ENCODE data around the gene RRP12. TPM values are rescaled to one million over a fixed set of nuclear protein-coding genes. Genes with fewer than 3 reads are reported as not detected.

RRP12 gene
- total RNA-seq, 6 donors from 2014 or later = 20.4 to 38.2 (median 28.9) TPM

DNA sequence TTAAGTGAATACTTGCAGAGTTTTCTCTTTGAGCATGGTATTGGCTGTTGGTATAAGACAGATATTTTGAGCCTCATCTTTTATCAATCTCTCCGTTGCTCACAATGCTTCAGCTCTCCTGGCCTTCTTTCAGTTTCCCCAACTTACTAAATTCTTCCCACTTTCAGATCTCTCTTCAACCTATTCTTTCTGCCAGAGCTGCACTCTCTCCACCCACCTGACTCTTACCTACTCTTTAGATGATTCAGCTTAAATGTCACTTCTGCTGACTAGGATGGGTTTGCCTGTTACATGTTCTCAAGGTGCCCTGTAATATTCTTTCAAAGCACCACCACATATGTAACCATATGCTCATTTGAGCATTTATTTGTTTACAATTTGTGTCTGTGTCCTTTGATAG, 43.1 kb upstream of the RRP12 start:
- no peak overlapping the region for H3K27ac ChIP-seq
- peaks cover 29 to 44% (median 35%) of the 10 kb centered on the region in 4 donors for H3K4me1 ChIP-seq
- TF ChIP-seq EP300 (IDR thresholded peaks at IDR 0.05) (no peak), POLR2AphosphoS5 (IDR thresholded peaks at IDR 0.05) (no peak), CTCF (IDR thresholded peaks at IDR 0.05) (no peak), POLR2A (IDR thresholded peaks at IDR 0.05) (no peak)
- no peak overlapping the region for H3K4me3 ChIP-seq
- peaks cover 12 to 32% (median 22%) of the 10 kb centered on the region in 4 donors for H3K36me3 ChIP-seq
- H3K9me3 ChIP-seq = no peaks in the 10 kb centered on the region
- ATAC-seq (ENCODE audit: low FRiP score in 2 of 2) (no peak), DNase-seq (no peak)
- no peaks in the 10 kb centered on the region for H3K27me3 ChIP-seq
- 82 to 94% methylated on average over 1 of the region's 1 CpG for WGBS, 2 donors

DNA sequence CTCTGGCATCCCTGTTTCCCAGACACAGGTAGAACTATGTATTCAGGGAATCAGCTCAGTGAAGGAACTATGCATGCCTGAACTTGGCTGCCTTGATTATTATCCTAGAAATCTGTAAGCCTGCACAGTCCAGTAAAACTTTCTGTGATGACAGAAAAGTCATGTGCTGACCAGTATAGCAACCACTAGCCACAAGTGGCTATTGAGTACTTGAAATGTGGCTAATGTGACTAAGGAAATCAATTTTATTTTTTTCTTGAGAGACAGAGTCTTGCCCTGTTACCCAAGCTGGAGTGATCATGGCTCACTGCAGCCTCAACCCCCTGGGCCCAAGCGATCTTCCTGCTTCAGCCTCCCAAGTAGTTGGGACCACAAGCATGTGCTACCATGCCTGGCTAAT, 41.1 kb upstream of the RRP12 start:
- TF ChIP-seq CTCF (IDR thresholded peaks at IDR 0.05) (no peak), POLR2AphosphoS5 (IDR thresholded peaks at IDR 0.05) (no peak), POLR2A (IDR thresholded peaks at IDR 0.05) (no peak)
- Histone ChIP-seq H3K27ac (no peak overlapping the region), H3K27me3 (no peaks in the 10 kb centered on the region), H3K9me3 (no peaks in the 10 kb centered on the region), H3K36me3 (peaks cover 15 to 51% (median 38%) of the 10 kb centered on the region in 4 donors), H3K4me1 (peaks cover 16 to 25% (median 20%) of the 10 kb centered on the region in 4 donors), H3K4me3 (no peak overlapping the region)
- DNase-seq = no peak
- no peak for ATAC-seq (ENCODE audit: low FRiP score in 2 of 2)
- WGBS, 2 donors = 88 to 100% methylated on average over 1 of the region's 1 CpG

GRCh38 chr10:97435211-97435610, 34.1 kb upstream of the RRP12 start:
- ATAC-seq (ENCODE audit: low FRiP score in 2 of 2) = no peak
- H3K4me1 ChIP-seq = no peaks in the 10 kb centered on the region
- TF ChIP-seq CTCF (IDR thresholded peaks at IDR 0.05) (no peak), POLR2AphosphoS5 (IDR thresholded peaks at IDR 0.05) (no peak), EP300 (IDR thresholded peaks at IDR 0.05) (no peak), POLR2A (IDR thresholded peaks at IDR 0.05) (no peak)
- 90 to 91% methylated on average over 6 of the region's 6 CpGs for WGBS, 2 donors
- H3K4me3 ChIP-seq = no peak overlapping the region
- no peaks in the 10 kb centered on the region for H3K9me3 ChIP-seq
- peaks cover 27 to 91% (median 70%) of the 10 kb centered on the region in 4 donors for H3K36me3 ChIP-seq
- DNase-seq = no peak
- no peak overlapping the region for H3K27ac ChIP-seq
- no peaks in the 10 kb centered on the region for H3K27me3 ChIP-seq

- H3K36me3 ChIP-seq = peaks cover 27 to 91% (median 66%) of the 10 kb centered on the region in 4 donors
- H3K9me3 ChIP-seq = no peaks in the 10 kb centered on the region
- no peak overlapping the region for H3K4me3 ChIP-seq
- no peaks in the 10 kb centered on the region for H3K4me1 ChIP-seq
- ATAC-seq (ENCODE audit: low FRiP score in 2 of 2) (no peak), DNase-seq (no peak)
- no peaks in the 10 kb centered on the region for H3K27me3 ChIP-seq
- TF ChIP-seq POLR2AphosphoS5 (IDR thresholded peaks at IDR 0.05) = no peak
- TF ChIP-seq POLR2A (IDR thresholded peaks at IDR 0.05) = no peak
- no peak for TF ChIP-seq CTCF (IDR thresholded peaks at IDR 0.05)
- TF ChIP-seq EP300 (IDR thresholded peaks at IDR 0.05) = no peak
- WGBS, 2 donors = 84 to 95% methylated on average over 1 of the region's 1 CpG
- no peak overlapping the region for H3K27ac ChIP-seq
Observed at GRCh38 chr10:97434557-97434956, 33.4 kb upstream of the RRP12 start.

DNA sequence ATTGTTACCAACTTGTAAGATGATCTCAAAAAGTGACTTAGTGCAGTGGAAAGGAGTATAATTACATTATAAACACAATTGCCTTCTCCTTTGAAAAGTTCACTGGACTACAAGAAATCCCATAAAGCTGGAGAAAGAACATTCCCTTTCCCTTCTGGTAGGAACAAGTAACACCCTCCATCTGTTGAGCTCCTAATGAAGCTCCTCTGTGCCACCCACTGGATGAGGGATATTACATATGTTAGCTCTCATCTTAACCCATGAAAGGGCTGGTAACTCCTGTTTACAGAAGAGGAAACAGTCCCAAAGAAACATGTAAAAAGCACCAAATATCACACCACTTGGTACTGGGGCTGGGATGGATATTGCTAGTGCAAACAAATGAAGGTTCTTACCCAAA, 32.9 kb upstream of the RRP12 start:
- Histone ChIP-seq H3K4me1 (peaks cover 0 to 3% (median 0%) of the 10 kb centered on the region in 4 donors), H3K27ac (no peak overlapping the region), H3K4me3 (no peak overlapping the region), H3K27me3 (no peaks in the 10 kb centered on the region), H3K9me3 (no peaks in the 10 kb centered on the region), H3K36me3 (peaks cover 25 to 91% (median 63%) of the 10 kb centered on the region in 4 donors)
- no peak for TF ChIP-seq POLR2A (IDR thresholded peaks at IDR 0.05)
- TF ChIP-seq CTCF (IDR thresholded peaks at IDR 0.05) = no peak
- TF ChIP-seq POLR2AphosphoS5 (IDR thresholded peaks at IDR 0.05) = no peak
- ATAC-seq (ENCODE audit: low FRiP score in 2 of 2) = no peak
- no peak for DNase-seq
